GM19240 (cell line): ENCODE measurements around the gene TAL2.

Experiments used
- DNase-seq: peaks from one replicate; pipeline ENCODE4 v3.0.0; 2011; ENCODE audit warnings: low spot score; ENCODE audit not compliant: insufficient read length

TAL2 gene

GRCh38 chr9:105662184-105663104 is at the start of gene TAL2:
TAL2 (plus strand) TSS chr9:105662457; CDS start chr9:105662497, 40 bp downstream.
- DNase-seq: no peak

- no peak for DNase-seq
Observed at GRCh38 chr9:105621001-105621400, 41.3 kb upstream of the TAL2 start.

- DNase-seq: no peak
Observed at GRCh38 chr9:105625088-105625487, 37.2 kb upstream of the TAL2 start.

GRCh38 chr9:105632807-105633206 is 29.4 kb upstream of the TAL2 start:
- no peak for DNase-seq

GRCh38 chr9:105633411-105633810 is 28.8 kb upstream of the TAL2 start:
- DNase-seq: no peak

GRCh38 chr9:105636331-105636730 is 25.9 kb upstream of the TAL2 start:
- DNase-seq: no peak

GRCh38 chr9:105637787-105638395 is 24.4 kb upstream of the TAL2 start:
- no peak for DNase-seq

- no peak for DNase-seq
Observed at GRCh38 chr9:105639936-105640335, 22.3 kb upstream of the TAL2 start.

GRCh38 chr9:105643795-105644194 is 18.5 kb upstream of the TAL2 start:
- no peak for DNase-seq

- DNase-seq: no peak
Observed at GRCh38 chr9:105646879-105647594, 15.2 kb upstream of the TAL2 start.

- no peak for DNase-seq
Observed at GRCh38 chr9:105647595-105648349, 14.5 kb upstream of the TAL2 start.

GRCh38 chr9:105651806-105652205 is 10.5 kb upstream of the TAL2 start:
- DNase-seq: no peak

GRCh38 chr9:105656131-105656921 is 5.9 kb upstream of the TAL2 start:
- DNase-seq: no peak

- DNase-seq: no peak
Observed at GRCh38 chr9:105658351-105658750, 3.9 kb upstream of the TAL2 start.

- DNase-seq: no peak
Observed at GRCh38 chr9:105661011-105661410, 1.2 kb upstream of the TAL2 start.

- DNase-seq: no peak
Observed at GRCh38 chr9:105663914-105664313, 1.7 kb downstream of the TAL2 start.

GRCh38 chr9:105667867-105668266 is 5.6 kb downstream of the TAL2 start:
- no peak for DNase-seq

- DNase-seq: no peak
Observed at GRCh38 chr9:105670315-105670714, 8.1 kb downstream of the TAL2 start.

- no peak for DNase-seq
Observed at GRCh38 chr9:105670775-105671174, 8.5 kb downstream of the TAL2 start.

GRCh38 chr9:105672711-105673234 is 10.5 kb downstream of the TAL2 start:
- DNase-seq: no peak
